OCI-LY3 (cell line): ENCODE data around the gene OBSCN.

Experiments used
- H2AFZ ChIP-seq: fragments of 200-600, 300-600 bp; shearing (Covaris generic); 2 replicates; pipeline ENCODE4 v1.6.0; 2014; ENCODE audit warnings: antibody characterized with exemption, low read depth, low read length
- H3K27ac ChIP-seq: fragments of 200-600, 300-600 bp; sonication (generic); 2 replicates; pipeline ENCODE4 v1.5.1; 2014; ENCODE audit warnings: mild to moderate bottlenecking, low read length, moderate library complexity, mixed read lengths
- H3K27me3 ChIP-seq: fragments of 200-600, 300-600 bp; sonication (generic); 2 replicates; pipeline ENCODE4 v1.6.1; 2014; ENCODE audit warnings: low read depth, low read length, mixed read lengths
- H3K36me3 ChIP-seq: fragments of 200-600, 300-600 bp; sonication (generic); replicated peaks from 2 replicates; pipeline ENCODE3; 2014; ENCODE audit warnings: low read depth, low read length, mixed read lengths
- H3K4me1 ChIP-seq: fragments of 300-600, 200-600 bp; sonication (generic); 2 replicates; pipeline ENCODE4 v1.6.1; 2014; ENCODE audit warnings: low read length, mixed read lengths
- H3K4me2 ChIP-seq: fragments of 200-600, 300-600 bp; sonication (generic); 2 replicates; pipeline ENCODE4 v1.6.1; 2014; ENCODE audit warnings: low read length, mixed read lengths
- H3K4me3 ChIP-seq: fragments of 300-600, 200-600 bp; sonication (generic); 2 replicates; pipeline ENCODE4 v1.5.1; 2014; ENCODE audit warnings: antibody characterized with exemption, mild to moderate bottlenecking, low read length, moderate library complexity
- H3K79me2 ChIP-seq: fragments of 300-600, 200-600 bp; shearing (Covaris generic); 2 replicates; pipeline ENCODE4 v1.6.1; 2014; ENCODE audit warnings: mild to moderate bottlenecking, low read length, mixed read lengths
- H3K9ac ChIP-seq: fragments of 300-600, 200-600 bp; shearing (Covaris generic); 2 replicates; pipeline ENCODE4 v1.6.0; 2014; ENCODE audit warnings: mild to moderate bottlenecking, low read length, moderate library complexity
- H3K9me3 ChIP-seq: fragments of 200-600, 300-600 bp; shearing (Covaris generic); 2 replicates; pipeline ENCODE4 v1.6.1; 2014; ENCODE audit warnings: low read length, mixed read lengths; ENCODE audit not compliant: insufficient read depth
- H4K20me1 ChIP-seq: fragments of 200-600, 300-600 bp; sonication (generic); 2 replicates; pipeline ENCODE4 v1.6.1; 2016; ENCODE audit warnings: low read length, mixed read lengths; ENCODE audit not compliant: insufficient read depth
- CTCF ChIP-seq: fragments of 200-600, 300-600 bp; sonication (generic); IDR thresholded peaks from 2 replicates; pipeline ENCODE4 v1.5.1; 2014; ENCODE audit warnings: antibody characterized with exemption, low read length, low read depth
- EZH2phosphoT487 ChIP-seq: fragments of 200-600 bp; shearing (Covaris generic); IDR thresholded peaks from 2 replicates; pipeline ENCODE4 v1.6.1; 2018; ENCODE audit warnings: antibody characterized with exemption, mixed run types, low read depth

Gene OBSCN

GRCh38 chr1:228207851-228208821, at the start of gene OBSCN:
TSS of gene OBSCN (plus strand) at chr1:228208044. CDS start at chr1:228211784, 3,740 bp downstream.
- H3K27ac ChIP-seq: no peak within 1 kb of the TSS
- H3K4me2 ChIP-seq: no peak within 1 kb of the TSS
- H3K4me3 ChIP-seq: no peak within 1 kb of the TSS
- no peaks in the 10 kb centered on the region for H3K9me3 ChIP-seq
- TF ChIP-seq EZH2phosphoT487 (no peak), CTCF (no peak)
- H2AFZ ChIP-seq: no peak within 1 kb of the TSS
- no peaks in the 10 kb centered on the region for H3K36me3 ChIP-seq
- H3K27me3 ChIP-seq: no peaks in the 10 kb centered on the region
- H3K9ac ChIP-seq: no peak within 1 kb of the TSS
- no peaks in the 10 kb centered on the region for H3K4me1 ChIP-seq
- no peaks in the 10 kb centered on the region for H4K20me1 ChIP-seq
- no peaks in the 10 kb centered on the region for H3K79me2 ChIP-seq

- H3K9ac ChIP-seq: no peak overlapping the region
- TF ChIP-seq EZH2phosphoT487: no peak
- no peaks in the 10 kb centered on the region for H3K79me2 ChIP-seq
- H3K27ac ChIP-seq: no peak overlapping the region
- H3K4me3 ChIP-seq: no peak overlapping the region
- H3K4me2 ChIP-seq: no peak overlapping the region
- no peaks in the 10 kb centered on the region for H3K36me3 ChIP-seq
- no peak overlapping the region for H2AFZ ChIP-seq
- no peaks in the 10 kb centered on the region for H4K20me1 ChIP-seq
- no peaks in the 10 kb centered on the region for H3K9me3 ChIP-seq
- no peaks in the 10 kb centered on the region for H3K27me3 ChIP-seq
- no peaks in the 10 kb centered on the region for H3K4me1 ChIP-seq
Measured at GRCh38 chr1:228158151-228159007, 49.5 kb upstream of the OBSCN start.

GRCh38 chr1:228159008-228159665, 48.7 kb upstream of the OBSCN start:
- Histone ChIP-seq H3K36me3 (no peaks in the 10 kb centered on the region), H3K79me2 (no peaks in the 10 kb centered on the region), H3K9me3 (no peaks in the 10 kb centered on the region), H3K4me3 (no peak overlapping the region), H3K27ac (no peak overlapping the region), H3K4me2 (no peak overlapping the region), H3K4me1 (no peaks in the 10 kb centered on the region), H4K20me1 (no peaks in the 10 kb centered on the region), H3K27me3 (no peaks in the 10 kb centered on the region), H3K9ac (no peak overlapping the region), H2AFZ (no peak overlapping the region)
- TF ChIP-seq CTCF (no peak), EZH2phosphoT487 (no peak)

GRCh38 chr1:228160201-228160761, 47.6 kb upstream of the OBSCN start:
- Histone ChIP-seq H3K9ac (no peak overlapping the region), H3K4me2 (no peak overlapping the region), H4K20me1 (no peaks in the 10 kb centered on the region), H3K27me3 (no peaks in the 10 kb centered on the region), H3K9me3 (no peaks in the 10 kb centered on the region), H3K27ac (no peak overlapping the region), H2AFZ (no peak overlapping the region), H3K4me3 (no peak overlapping the region), H3K36me3 (no peaks in the 10 kb centered on the region), H3K79me2 (no peaks in the 10 kb centered on the region), H3K4me1 (peaks cover 3% of the 10 kb centered on the region; the same call in 1 of the 2 replicates)
- TF ChIP-seq CTCF (no peak), EZH2phosphoT487 (no peak)
